HepG2 (cell line): ENCODE data around the gene IVD. TPM values are rescaled to one million over a fixed set of nuclear protein-coding genes. Genes with fewer than 3 reads are reported as not detected.

ENCODE experiments used
- ATAC-seq: fragments of 200-7000 bp; cut with Tn5 transposase; 3 replicates; pipeline ENCODE4 v1.9.1; 2020; ENCODE audit warnings: mild to moderate bottlenecking, moderate library complexity
- BruUV-seq: library from RNA; stranded (reverse); fragments of 400-500 nt; replicated peaks from 2 replicates; lab custom pipeline; 2021; lab: Mats Ljungman, UMichigan
- CTCF ChIA-PET: fragments of 300-600 bp; formaldehyde crosslinking; extraction: SDS; loops from one replicate; lab custom pipeline; 2021; ENCODE audit warnings: low total read pairs, inconsistent platforms, low intra/inter-chr PET ratio; lab: Yijun Ruan, JAX
- POLR2A ChIA-PET: fragments of 350-600 bp; sonication (Branson Sonifier 250); formaldehyde crosslinking; loops from one replicate; lab custom pipeline; 2020; ENCODE audit warnings: antibody characterized with exemption, inconsistent platforms; lab: Yijun Ruan, JAX
- DNase-seq: peaks from one replicate; pipeline ENCODE4 v3.0.0-alpha.2; 2015; ENCODE audit warnings: low spot score
- FAIRE-seq: peaks from 3 replicates; lab custom pipeline; 2011; peaks lifted over from hg19 to GRCh38; lab: Jason Lieb, UNC
- H2AFZ ChIP-seq: one replicate; pipeline ENCODE4 v1.6.1; 2011; ENCODE audit warnings: low read length, inconsistent platforms
- H3K27ac ChIP-seq: fragments of 300-600 bp; 3 replicates; pipeline ENCODE4 v1.8.0; 2011; ENCODE audit warnings: mixed run types, mild to moderate bottlenecking, mixed read lengths, low read length, inconsistent platforms; ENCODE audit not compliant: insufficient read depth; ENCODE audit errors: extremely low read length
- H3K27me3 ChIP-seq, 2 experiments: fragments of 200-600 bp in 1 of 2; 2 replicates in 1 of 2; 3 replicates in 1 of 2; pipeline versions ENCODE4 v1.6.0 to v1.8.0; 2011; ENCODE audit warnings: low read length in 2 of 2, mild to moderate bottlenecking in 2 of 2, moderate library complexity in 2 of 2, inconsistent platforms in 1 of 2; ENCODE audit not compliant: insufficient read depth in 2 of 2, control insufficient read depth in 1 of 2
- H3K36me3 ChIP-seq, 2 experiments: fragments of 200-600 bp in 1 of 2; replicated peaks in 1 of 2; 2 replicates in 1 of 2; 3 replicates in 1 of 2; pipeline versions ENCODE4 v1.5.1 to v1.8.0; 2011; ENCODE audit warnings: low read length in 2 of 2, inconsistent platforms in 1 of 2; ENCODE audit not compliant: insufficient read depth in 2 of 2, control insufficient read depth in 1 of 2
- H3K4me1 ChIP-seq: 2 replicates; pipeline ENCODE4 v1.5.1; 2012; ENCODE audit warnings: low read length, inconsistent platforms; ENCODE audit not compliant: insufficient read depth
- H3K4me2 ChIP-seq: 2 replicates; pipeline ENCODE4 v1.6.0; 2011; ENCODE audit warnings: low read depth, low read length, inconsistent platforms
- H3K4me3 ChIP-seq, 3 experiments: fragments of 200-600 bp in 1 of 3; sonication (generic), shearing (Covaris generic) in 1 of 3; replicated peaks in 1 of 3; 2 replicates each; pipeline ENCODE4 v1.5.1; 2011 to 2016; ENCODE audit warnings: low read length in 3 of 3, inconsistent platforms in 2 of 3, low read depth in 2 of 3, mild to moderate bottlenecking in 2 of 3, control low read depth in 1 of 3, mixed read lengths in 1 of 3; ENCODE audit not compliant: insufficient read depth in 1 of 3
- H3K79me2 ChIP-seq: one replicate; pipeline ENCODE4 v1.6.1; 2011; ENCODE audit warnings: low read length, inconsistent platforms; ENCODE audit not compliant: insufficient read depth
- H3K9ac ChIP-seq: 2 replicates; pipeline ENCODE4 v1.6.0; 2011; ENCODE audit warnings: mild to moderate bottlenecking, low read depth, low read length, inconsistent platforms; ENCODE audit not compliant: insufficient read depth
- H3K9me3 ChIP-seq: 2 replicates; pipeline ENCODE4 v1.5.1; 2012; ENCODE audit warnings: mild to moderate bottlenecking, low read length
- H4K20me1 ChIP-seq: 2 replicates; pipeline ENCODE4 v1.6.0; 2011; ENCODE audit warnings: inconsistent platforms, mild to moderate bottlenecking, low read length, moderate library complexity; ENCODE audit not compliant: insufficient read depth
- AKNA ChIP-seq: sonication (generic); formaldehyde crosslinking; IDR thresholded peaks from 2 replicates; pipeline ENCODE4 v1.4.0; 2020; ENCODE audit warnings: missing genetic modification reagents, borderline replicate concordance
- FOSL2 ChIP-seq: sonication (generic); formaldehyde crosslinking; IDR thresholded peaks from 2 replicates; pipeline ENCODE4 v1.4.0; 2020; ENCODE audit warnings: missing genetic modification reagents
- HOXA3 ChIP-seq: sonication (generic); formaldehyde crosslinking; IDR thresholded peaks from 2 replicates; pipeline ENCODE4 v1.5.0; 2020; ENCODE audit warnings: missing genetic modification reagents
- RNF219 ChIP-seq: sonication (generic); formaldehyde crosslinking; IDR thresholded peaks from 2 replicates; pipeline ENCODE4 v1.5.0; 2020; ENCODE audit warnings: mild to moderate bottlenecking, missing genetic modification reagents
- ZNF121 ChIP-seq: sonication (generic); formaldehyde crosslinking; IDR thresholded peaks from 2 replicates; pipeline ENCODE4 v1.5.0; 2020; ENCODE audit warnings: mild to moderate bottlenecking, missing genetic modification reagents
- WGBS: methylation state at CpG from one replicate; pipeline ENCODE4 v1.1.6; 2017; ENCODE audit warnings: low lambda C conversion rate; 5-methylcytosine and 5-hydroxymethylcytosine counted together
- in situ Hi-C: cut with HindIII; loops from 2 replicates; pipeline ENCODE4 v1.10.0; 2017; ENCODE audit warnings: low pct_unique_long_range_greater_than_20kb; ENCODE audit not compliant: extremely low pct_ligation_motif_present
- intact Hi-C: fragments of 100-400 bp; cut with micrococcal nuclease; formaldehyde crosslinking; loops from one replicate; pipeline ENCODE4 v1.10.0; 2022; ENCODE audit not compliant: unreplicated experiment
- polyA plus RNA-seq, 8 experiments: library from polyadenylated mRNA; depleted of rRNA in 3 of 8; stranded (reverse) in 7 of 8; unstranded in 1 of 8; fragments of >200 nt; fragmentation: Illumina TruSeq in 4 of 8; extraction: Trizol in 4 of 8; gene quantifications; 2 replicates each; pipeline versions ENCODE4 v1.2.1 to v1.2.3, GENCODE V29; 2011 to 2016; ENCODE audit warnings: low read depth in 4 of 8, missing spikeins in 1 of 8, mixed read lengths in 1 of 8; ENCODE audit not compliant: insufficient read depth in 1 of 8
- total RNA-seq, 5 experiments: library from RNA; depleted of rRNA; stranded (reverse); fragments of >200 nt; fragmentation: Illumina TruSeq; extraction: Trizol; gene quantifications; 2 replicates each; pipeline ENCODE4 v1.2.3, GENCODE V29; 2016; ENCODE audit warnings: low read depth in 1 of 5

The IVD gene
- total and polyA plus RNA-seq, 2 of the 13 experiments (the other 11 are each of a cell fraction or from before 2014, with no cell fraction given): 48.0 to 53.9 TPM

- no TSS peak for BruUV-seq
- intact Hi-C loops (no loop called here), in situ Hi-C loops (no loop called here)
- H3K79me2 ChIP-seq: peaks cover 72% of the 10 kb centered on the region
- no peak overlapping the region for H3K4me3 ChIP-seq
- H3K36me3 ChIP-seq: no peaks in the 10 kb centered on the region; a peak in 1 of 5 replicates
- WGBS: 79% methylated on average over 4 of the region's 4 CpGs
- POLR2A ChIA-PET: no interaction called here
- DNase-seq (no peak), FAIRE-seq (no peak), ATAC-seq (no peak)
- no peak overlapping the region for H2AFZ ChIP-seq
- H3K27ac ChIP-seq: no peak overlapping the region
- H3K9me3 ChIP-seq: no peaks in the 10 kb centered on the region
- no peak overlapping the region for H3K4me2 ChIP-seq
- no peak for TF ChIP-seq RNF219
- TF ChIP-seq HOXA3 (CRISPR knock-in tag): no peak
- H3K9ac ChIP-seq: no peak overlapping the region
- H4K20me1 ChIP-seq: peaks cover 21% of the 10 kb centered on the region; the same call in 1 of the 2 replicates
- no peaks in the 10 kb centered on the region for H3K27me3 ChIP-seq
- CTCF ChIA-PET: no interaction called here
- H3K4me1 ChIP-seq: peaks cover 59% of the 10 kb centered on the region
These were observed 42.8 kb downstream of the IVD start for GRCh38 chr15:40448354-40448753.

GRCh38 chr15:40449275-40449674 is 43.7 kb downstream of the IVD start:
- no peaks in the 10 kb centered on the region for H3K9me3 ChIP-seq
- H3K27me3 ChIP-seq: no peaks in the 10 kb centered on the region
- no peak for TF ChIP-seq AKNA (CRISPR knock-in tag)
- TF ChIP-seq FOSL2: peak; percentile 78
- 0 out of 2 replicates have a peak, but pooled peaks have one; percentile 20 for TF ChIP-seq ZNF121 (CRISPR knock-in tag)
- TF ChIP-seq, all 625 proteins: peak for 2
- DNase-seq (no peak), ATAC-seq (no peak), FAIRE-seq (no peak)
- POLR2A ChIA-PET: no interaction called here
- Histone ChIP-seq H3K4me1 (peaks cover 62% of the 10 kb centered on the region), H3K79me2 (peaks cover 65% of the 10 kb centered on the region), H3K36me3 (no peaks in the 10 kb centered on the region; a peak in 1 of 5 replicates), H2AFZ (no peak overlapping the region), H3K4me3 (no peak overlapping the region), H3K9ac (no peak overlapping the region), H4K20me1 (peaks cover 17% of the 10 kb centered on the region; the same call in 1 of the 2 replicates), H3K27ac (no peak overlapping the region), H3K4me2 (no peak overlapping the region)
- CTCF ChIA-PET: no interaction called here
- BruUV-seq: no TSS peak
- in situ Hi-C loops: no loop called here
- intact Hi-C loops: no loop called here
